ENCODE data around the gene ALPP. TPM values are rescaled to one million over a fixed set of nuclear protein-coding genes. Genes with fewer than 3 reads are reported as not detected.
"Not testable (repeated sequence)": the region's sequence is repeated elsewhere in the genome, so short reads cannot be mapped to it uniquely, and the experiment has no call there.

Gene ALPP
- total RNA-seq, 2 donors from 2014 or later = not detected

DNA sequence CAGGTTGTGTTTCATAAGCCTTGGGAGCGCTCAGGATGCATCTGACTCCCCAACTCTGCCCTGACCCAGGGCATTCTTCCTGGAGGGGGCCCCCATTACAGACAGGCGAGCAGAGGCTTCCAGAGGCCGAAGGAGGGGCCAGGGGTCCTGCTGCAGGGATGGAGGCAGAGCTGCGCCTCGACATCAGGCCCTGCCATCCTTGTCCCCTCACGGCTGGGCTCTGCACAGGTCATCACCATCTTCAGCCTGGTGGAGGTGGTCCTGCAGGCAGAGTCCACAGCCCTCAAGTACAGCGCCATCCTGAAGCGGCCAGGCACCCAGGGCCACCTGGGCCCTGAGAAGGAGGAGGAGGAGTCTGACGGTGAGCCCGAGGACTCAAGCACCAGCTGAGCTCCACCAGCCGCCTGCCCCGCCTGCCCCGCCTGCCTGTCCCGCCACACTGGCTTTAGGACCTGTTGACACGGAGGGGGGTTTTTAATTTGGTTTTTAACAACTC is 42.3 kb upstream of the ALPP start:
- no peaks in the 10 kb centered on the region for H3K9me3 Mint-ChIP-seq
- no peak overlapping the region for H3K4me3 Mint-ChIP-seq
- no peaks in the 10 kb centered on the region for H3K36me3 Mint-ChIP-seq (ENCODE audit: insufficient read depth in 2 of 2)
- ATAC-seq (replicated peaks in 1 of 2) (no peak), DNase-seq (no peak)
- no peaks in the 10 kb centered on the region for H3K4me1 Mint-ChIP-seq (ENCODE audit: low read depth)
- H3K27ac Mint-ChIP-seq = no peak overlapping the region
- H3K27me3 Mint-ChIP-seq (ENCODE audit: low read depth) = no peaks in the 10 kb centered on the region

DNA sequence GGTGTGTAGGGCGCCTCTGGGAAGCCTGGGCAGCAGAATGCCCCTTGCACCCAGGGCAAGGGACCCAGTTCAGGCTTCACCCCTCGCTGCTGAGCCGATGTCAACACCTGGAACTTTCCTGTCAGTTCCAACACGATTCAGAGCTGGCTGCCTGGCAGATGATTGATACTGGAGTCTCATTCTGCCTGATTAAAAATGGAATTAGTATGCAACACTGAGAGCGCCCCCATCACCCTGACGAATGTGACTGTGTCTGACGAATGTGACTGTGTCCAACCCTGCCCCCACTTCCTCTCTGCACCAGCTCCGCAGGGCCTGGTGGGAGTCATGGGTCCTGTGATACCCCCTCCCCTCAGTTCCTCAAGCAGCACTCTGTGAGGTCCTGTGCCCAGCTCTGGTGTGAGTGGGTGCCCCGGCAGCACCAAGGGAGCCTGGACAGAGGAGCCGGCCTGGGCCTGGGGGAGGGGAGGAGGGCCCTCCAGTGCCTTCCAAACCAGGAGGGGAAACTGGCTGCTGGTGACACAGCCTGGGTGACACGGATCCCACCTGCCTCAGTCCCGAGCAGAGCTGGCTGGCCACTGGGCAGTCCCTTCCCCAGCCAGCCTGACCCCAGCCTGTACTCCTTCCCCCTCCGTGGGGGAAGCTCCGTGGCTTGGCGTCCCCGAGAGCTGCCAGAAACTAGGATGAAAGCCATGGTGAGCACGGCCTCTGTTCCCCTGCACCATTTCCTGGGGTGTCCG is 41.4 kb upstream of the ALPP start:
- H3K9me3 Mint-ChIP-seq = no peaks in the 10 kb centered on the region
- no peak for DNase-seq
- ATAC-seq (replicated peaks in 1 of 2) = no peak
- H3K4me1 Mint-ChIP-seq (ENCODE audit: low read depth) = no peaks in the 10 kb centered on the region
- H3K36me3 Mint-ChIP-seq (ENCODE audit: insufficient read depth in 2 of 2) = no peaks in the 10 kb centered on the region
- H3K27ac Mint-ChIP-seq = no peak overlapping the region
- H3K4me3 Mint-ChIP-seq = no peak overlapping the region
- no peaks in the 10 kb centered on the region for H3K27me3 Mint-ChIP-seq (ENCODE audit: low read depth)

DNA sequence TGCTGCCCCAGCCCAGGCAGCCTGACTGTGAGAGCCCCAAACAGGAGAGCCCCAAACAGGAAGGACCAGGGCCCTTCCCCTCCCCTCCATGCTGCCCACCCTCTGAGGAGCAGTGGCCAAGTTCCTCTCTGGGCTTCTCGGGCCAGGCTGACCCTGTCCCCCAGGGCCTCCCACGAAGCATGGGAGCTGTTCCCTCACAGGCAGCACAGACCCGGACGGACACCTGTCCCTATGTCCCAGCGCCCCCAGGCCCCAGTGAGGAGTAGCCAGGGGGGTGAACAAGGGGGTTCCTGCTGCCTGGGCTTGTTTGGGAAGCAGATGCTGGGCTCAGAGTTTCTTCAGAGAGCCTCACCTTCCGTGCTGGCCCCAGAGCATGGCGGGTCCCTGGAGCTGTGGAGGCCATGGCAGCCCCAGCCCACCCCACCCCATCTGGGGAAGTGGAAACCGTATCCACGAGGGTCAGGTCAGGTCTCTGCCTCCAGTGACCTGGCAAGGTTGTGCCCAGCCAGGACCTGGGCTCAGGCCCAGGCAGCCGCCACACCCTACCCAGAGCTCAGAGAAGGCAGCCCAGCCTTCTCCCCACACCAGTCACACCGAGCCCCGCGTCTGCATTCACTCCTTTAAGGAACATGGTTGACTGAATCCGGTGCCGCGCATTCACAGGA is 40.3 kb upstream of the ALPP start:
- H3K4me3 Mint-ChIP-seq, H3K27ac Mint-ChIP-seq: not testable (repeated sequence)

DNA sequence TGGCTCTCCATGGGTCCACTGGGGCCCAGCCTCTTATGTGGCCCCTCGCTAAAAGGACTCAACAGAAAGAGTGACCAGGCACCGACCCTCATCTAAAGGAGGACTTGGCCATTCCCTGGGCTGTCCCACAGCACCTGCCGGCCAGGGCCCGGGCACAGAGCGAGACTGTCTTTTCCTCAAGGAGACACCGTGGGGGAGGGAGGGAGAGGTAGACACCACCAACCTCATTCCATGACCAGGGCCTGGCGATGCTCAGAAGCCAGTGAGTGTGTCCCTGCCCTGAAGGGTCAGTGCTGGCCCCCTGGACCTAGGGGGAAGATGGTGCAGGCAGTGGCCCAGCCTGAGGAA is 39.8 kb upstream of the ALPP start:
- Mint-ChIP-seq H3K27ac (no peak overlapping the region), H3K4me3 (no peak overlapping the region), H3K9me3 (no peaks in the 10 kb centered on the region), H3K27me3 (ENCODE audit: low read depth) (no peaks in the 10 kb centered on the region), H3K4me1 (ENCODE audit: low read depth) (peaks cover 3% of the 10 kb centered on the region), H3K36me3 (ENCODE audit: insufficient read depth in 2 of 2) (no peaks in the 10 kb centered on the region)
- no peak for ATAC-seq (replicated peaks in 1 of 2)
- DNase-seq = no peak

More for the DNA sequence above, 40.3 kb upstream of the ALPP start:
- not testable (repeated sequence) for H3K4me1 Mint-ChIP-seq (ENCODE audit: low read depth); ATAC-seq (replicated peaks in 1 of 2); H3K36me3 Mint-ChIP-seq (ENCODE audit: insufficient read depth in 2 of 2); H3K9me3 Mint-ChIP-seq; DNase-seq; H3K27me3 Mint-ChIP-seq (ENCODE audit: low read depth)

DNA sequence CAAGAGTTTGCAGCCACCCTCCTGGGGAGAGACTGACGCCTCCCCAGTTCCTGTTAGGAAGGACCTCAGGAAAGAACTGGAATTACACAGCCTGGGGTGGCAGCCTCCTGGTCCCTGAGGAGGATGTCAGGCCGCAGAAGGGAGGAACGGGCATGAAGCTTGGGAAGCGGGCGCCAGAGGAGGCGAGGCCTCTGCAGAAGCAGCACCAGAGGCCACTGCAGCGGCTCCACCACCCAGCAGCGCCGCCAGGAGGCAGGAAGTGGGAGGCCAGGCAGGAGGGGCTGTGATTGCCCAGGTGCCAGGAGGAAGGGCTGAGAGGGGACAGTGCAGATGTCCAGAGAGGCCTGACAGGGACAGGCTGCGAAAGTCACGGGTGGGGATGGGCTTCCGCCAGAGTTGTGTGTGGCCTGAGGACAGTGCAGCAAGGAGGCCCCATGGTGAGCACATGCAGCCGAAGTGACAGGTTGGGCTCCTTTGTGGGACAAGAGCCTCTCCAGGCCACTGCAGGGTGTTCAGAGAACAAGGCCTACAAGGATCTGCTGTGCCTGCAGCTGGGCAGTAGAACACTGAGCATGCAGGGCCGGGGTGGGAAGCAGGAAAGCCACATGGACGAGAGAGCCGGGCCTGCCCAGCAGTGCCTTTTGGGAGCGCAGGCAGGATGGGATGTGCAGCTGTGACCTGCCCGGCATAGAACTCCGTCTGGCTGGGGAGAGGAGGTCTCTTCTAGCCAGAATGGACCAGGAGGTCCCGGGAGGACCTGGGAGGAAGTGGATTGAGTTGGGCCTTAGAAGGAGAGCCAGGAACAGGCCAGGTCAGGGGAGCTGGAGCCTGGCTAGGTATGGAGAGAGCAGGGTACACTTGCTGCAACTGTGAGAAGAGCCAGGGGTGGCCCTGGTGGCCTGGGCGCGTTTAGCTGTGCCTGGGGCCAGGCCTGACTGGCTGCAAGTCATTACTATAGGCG is 39.1 kb upstream of the ALPP start:
- no peaks in the 10 kb centered on the region for H3K27me3 Mint-ChIP-seq (ENCODE audit: low read depth)
- no peaks in the 10 kb centered on the region for H3K9me3 Mint-ChIP-seq
- ATAC-seq (replicated peaks in 1 of 2) (no peak), DNase-seq (no peak)
- no peak overlapping the region for H3K4me3 Mint-ChIP-seq
- no peak overlapping the region for H3K27ac Mint-ChIP-seq
- H3K4me1 Mint-ChIP-seq (ENCODE audit: low read depth) = peaks cover 4% of the 10 kb centered on the region
- no peaks in the 10 kb centered on the region for H3K36me3 Mint-ChIP-seq (ENCODE audit: insufficient read depth in 2 of 2)

DNA sequence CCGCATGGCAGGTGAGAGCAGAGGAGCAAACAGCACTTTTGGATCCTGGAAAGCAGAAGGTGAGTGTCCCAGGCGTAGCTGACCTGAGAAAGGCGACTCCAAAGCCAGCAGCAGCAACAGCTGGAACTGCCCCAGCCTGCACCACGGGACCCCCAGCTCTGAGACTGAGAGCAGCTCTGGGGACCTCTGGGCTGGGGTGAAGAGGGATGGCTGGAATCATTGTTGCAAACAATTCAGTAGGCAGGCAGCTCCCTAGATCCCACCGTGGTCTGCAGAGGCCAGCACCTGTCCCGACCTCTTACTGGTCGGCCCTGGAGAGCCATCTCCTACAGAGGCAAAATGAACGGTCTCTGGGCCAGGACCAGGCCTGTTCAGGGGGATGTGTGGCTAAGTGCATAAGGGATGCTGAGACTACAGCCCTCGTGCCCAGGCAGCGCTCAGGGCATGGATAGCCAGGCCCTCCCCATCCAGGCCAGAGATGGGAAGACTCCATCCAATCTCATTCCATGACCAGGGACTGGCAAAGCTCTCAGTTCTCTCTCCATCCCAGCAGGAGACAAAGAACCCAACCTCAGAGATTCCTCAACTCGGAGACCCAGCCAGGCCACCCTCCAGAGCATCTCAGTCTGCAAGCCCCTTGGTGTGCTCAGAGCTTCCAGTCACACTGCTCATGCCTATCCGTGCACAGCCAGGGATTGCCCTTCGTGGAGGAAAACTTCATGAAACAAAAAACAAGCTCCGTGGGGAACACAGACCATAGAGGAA is 38.2 kb upstream of the ALPP start:
- H3K27me3 Mint-ChIP-seq (ENCODE audit: low read depth) = no peaks in the 10 kb centered on the region
- H3K4me1 Mint-ChIP-seq (ENCODE audit: low read depth) = peaks cover 4% of the 10 kb centered on the region
- ATAC-seq (replicated peaks in 1 of 2) (no peak), DNase-seq (no peak)
- no peaks in the 10 kb centered on the region for H3K36me3 Mint-ChIP-seq (ENCODE audit: insufficient read depth in 2 of 2)
- no peak overlapping the region for H3K27ac Mint-ChIP-seq
- H3K4me3 Mint-ChIP-seq = no peak overlapping the region
- H3K9me3 Mint-ChIP-seq = no peaks in the 10 kb centered on the region

DNA sequence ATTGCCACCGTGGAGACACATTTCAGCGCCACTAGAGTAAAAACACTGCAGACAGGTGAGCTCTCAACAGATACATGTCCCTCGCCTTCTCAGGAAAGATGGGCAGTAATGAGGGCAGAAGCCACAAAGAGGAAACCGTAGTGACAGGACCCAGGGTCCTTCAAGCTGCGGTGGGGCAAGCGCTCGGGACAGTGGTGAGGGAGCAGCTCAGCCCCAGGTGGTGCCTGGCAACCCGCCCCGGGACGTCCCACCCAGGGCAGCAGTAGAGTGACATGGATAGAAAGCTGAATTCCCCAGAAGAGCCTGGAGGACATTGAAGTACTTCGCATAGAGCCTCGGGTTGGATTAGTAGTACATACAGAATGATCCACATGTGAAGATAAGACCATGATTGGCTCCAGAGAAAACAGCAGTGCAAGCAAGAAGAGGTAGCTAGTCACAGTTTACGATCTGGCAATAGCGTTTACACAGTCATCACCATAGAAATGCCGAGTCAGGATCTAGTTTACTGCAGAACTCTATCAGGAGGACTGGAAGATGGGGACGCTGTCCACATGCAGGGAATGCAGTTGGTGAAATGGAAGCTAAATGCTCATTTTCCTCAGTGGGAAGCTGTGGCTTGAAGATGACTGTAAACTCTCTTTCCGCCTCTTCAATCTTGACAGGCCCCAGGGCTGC is 37.4 kb upstream of the ALPP start:
- Mint-ChIP-seq H3K4me3 (no peak overlapping the region), H3K27me3 (ENCODE audit: low read depth) (no peaks in the 10 kb centered on the region), H3K9me3 (no peaks in the 10 kb centered on the region), H3K27ac (no peak overlapping the region), H3K36me3 (ENCODE audit: insufficient read depth in 2 of 2) (no peaks in the 10 kb centered on the region), H3K4me1 (ENCODE audit: low read depth) (peaks cover 4% of the 10 kb centered on the region)
- DNase-seq (no peak), ATAC-seq (replicated peaks in 1 of 2) (no peak)

DNA sequence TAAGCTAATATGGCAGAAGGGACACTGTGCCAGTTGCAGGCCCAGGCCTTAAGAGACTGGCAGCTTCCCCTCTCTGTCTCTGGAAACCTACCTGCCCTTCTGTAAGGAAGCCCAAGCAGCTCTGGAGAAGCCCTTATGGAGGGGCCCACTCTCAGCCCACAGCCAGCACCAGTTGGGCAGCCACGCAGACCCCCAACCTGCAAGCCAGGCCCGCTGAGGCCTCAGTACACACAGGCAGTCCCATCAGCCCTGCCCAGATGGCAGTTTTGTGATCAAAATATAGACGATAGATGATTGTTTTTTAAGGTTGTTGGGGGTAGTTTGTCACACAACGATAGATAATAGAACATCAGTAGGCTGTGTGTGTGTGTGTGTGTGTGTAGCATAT is 36.8 kb upstream of the ALPP start:
- Mint-ChIP-seq H3K9me3 (no peaks in the 10 kb centered on the region), H3K27ac (no peak overlapping the region), H3K4me3 (no peak overlapping the region), H3K27me3 (ENCODE audit: low read depth) (no peaks in the 10 kb centered on the region), H3K4me1 (ENCODE audit: low read depth) (peaks cover 4% of the 10 kb centered on the region), H3K36me3 (ENCODE audit: insufficient read depth in 2 of 2) (no peaks in the 10 kb centered on the region)
- DNase-seq = no peak
- ATAC-seq (replicated peaks in 1 of 2) = no peak

DNA sequence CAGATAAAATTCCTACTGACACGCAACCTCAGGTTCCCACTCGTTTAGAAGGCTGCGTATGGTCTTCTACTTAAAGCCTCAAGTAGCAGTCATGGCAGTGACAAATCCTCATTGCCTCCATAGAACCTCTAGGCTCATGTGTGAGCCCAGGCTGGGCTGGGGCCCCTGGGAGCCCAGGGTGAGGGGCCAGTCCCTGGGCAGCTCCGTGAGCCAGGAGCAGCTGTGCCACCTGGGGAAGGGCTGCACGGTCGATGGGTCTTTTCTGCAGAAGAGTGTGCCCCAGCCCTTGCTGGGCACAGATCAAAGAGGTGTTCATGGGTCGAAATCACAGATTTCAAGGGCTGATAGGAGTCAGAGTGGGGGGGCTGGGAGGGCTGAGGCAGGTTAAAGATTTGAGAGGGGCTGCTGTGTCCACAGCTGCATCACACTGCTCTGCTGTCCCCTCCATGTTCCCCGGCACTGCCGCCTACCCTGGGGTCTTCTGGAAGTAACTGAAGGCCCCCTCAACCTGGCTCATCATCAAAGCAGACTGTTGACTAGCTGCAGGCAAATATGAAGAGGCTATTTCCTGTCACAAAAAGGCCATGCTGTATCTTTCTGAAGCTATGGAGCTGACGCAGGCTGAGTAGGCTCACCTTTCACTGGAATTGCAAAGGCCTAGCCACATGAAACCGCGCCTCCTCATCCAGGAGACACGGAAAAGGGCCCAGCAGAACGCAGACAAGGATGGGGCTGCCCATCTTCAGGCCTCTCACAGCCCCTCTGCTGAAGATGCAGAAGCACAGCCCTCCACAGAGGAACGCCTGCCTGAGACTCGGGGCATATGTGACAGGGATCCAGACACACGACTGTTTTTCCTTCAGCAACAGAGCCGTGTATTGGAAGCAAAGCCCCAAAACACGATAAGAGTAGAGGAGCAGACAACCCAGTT is 35.7 kb upstream of the ALPP start:
- no peak for ATAC-seq (replicated peaks in 1 of 2)
- Mint-ChIP-seq H3K4me3 (no peak overlapping the region), H3K36me3 (ENCODE audit: insufficient read depth in 2 of 2) (no peaks in the 10 kb centered on the region), H3K27me3 (ENCODE audit: low read depth) (no peaks in the 10 kb centered on the region), H3K9me3 (no peaks in the 10 kb centered on the region), H3K27ac (no peak overlapping the region), H3K4me1 (ENCODE audit: low read depth) (peaks cover 4% of the 10 kb centered on the region)
- no peak for DNase-seq

DNA sequence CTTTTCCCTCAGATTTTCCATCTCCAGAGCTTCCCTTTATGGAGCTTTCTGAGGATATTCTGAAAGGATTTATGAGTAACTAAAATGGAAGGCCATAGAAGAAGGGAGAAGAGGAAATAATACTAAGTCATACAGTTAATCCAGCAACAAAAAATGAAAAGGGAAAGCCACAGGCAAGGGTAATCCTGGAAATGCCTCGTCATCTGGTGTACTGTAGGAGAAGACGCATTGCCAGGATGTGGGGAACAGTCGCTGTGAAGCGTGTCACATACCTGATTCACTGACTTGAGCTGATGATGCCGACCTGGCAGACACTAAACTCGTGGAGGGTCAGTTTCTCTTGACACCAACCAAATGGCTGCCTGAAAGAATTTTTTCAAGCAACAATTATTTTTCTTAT is 34.7 kb upstream of the ALPP start:
- no peak for DNase-seq
- H3K27ac Mint-ChIP-seq = no peak overlapping the region

DNA sequence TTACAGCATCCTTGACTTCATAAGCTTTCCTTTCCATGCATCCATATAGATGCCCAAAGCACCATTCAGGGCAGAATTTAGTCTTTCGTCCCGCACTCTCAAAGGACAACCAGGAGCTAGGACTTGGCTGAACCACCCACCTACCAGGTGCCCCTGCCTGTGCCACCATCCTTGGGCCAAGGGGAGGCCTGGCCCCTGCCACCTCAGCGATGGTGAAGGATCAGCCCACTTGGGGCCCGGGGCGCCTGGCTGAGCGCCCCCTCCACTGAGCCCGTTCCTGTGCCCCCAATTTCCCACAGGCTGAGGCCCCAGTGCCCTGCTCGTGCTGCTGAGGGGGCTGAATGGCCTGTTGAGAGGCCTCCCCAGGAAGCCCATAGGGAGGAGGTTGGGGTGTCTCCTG is 33.3 kb upstream of the ALPP start:
- no peak overlapping the region for H3K27ac Mint-ChIP-seq
- DNase-seq (no peak), ATAC-seq (replicated peaks in 1 of 2) (no peak)
- H3K4me3 Mint-ChIP-seq = no peak overlapping the region
- H3K4me1 Mint-ChIP-seq (ENCODE audit: low read depth) = peaks cover 4% of the 10 kb centered on the region
- no peaks in the 10 kb centered on the region for H3K9me3 Mint-ChIP-seq
- H3K27me3 Mint-ChIP-seq (ENCODE audit: low read depth) = peaks cover 15% of the 10 kb centered on the region
- no peaks in the 10 kb centered on the region for H3K36me3 Mint-ChIP-seq (ENCODE audit: insufficient read depth in 2 of 2)

More for the DNA sequence above, 34.7 kb upstream of the ALPP start:
- Mint-ChIP-seq H3K27me3 (ENCODE audit: low read depth) (peaks cover 7% of the 10 kb centered on the region), H3K9me3 (no peaks in the 10 kb centered on the region), H3K4me1 (ENCODE audit: low read depth) (peaks cover 4% of the 10 kb centered on the region), H3K4me3 (no peak overlapping the region), H3K36me3 (ENCODE audit: insufficient read depth in 2 of 2) (no peaks in the 10 kb centered on the region)
- no peak for ATAC-seq (replicated peaks in 1 of 2)
